HEK293 (cell line): ENCODE results near the gene CEP112.

Source experiments
- CTCF ChIA-PET: fragments of 350-600 bp; formaldehyde crosslinking; extraction: SDS; loops from one replicate; lab custom pipeline; 2021; ENCODE audit warnings: antibody characterized with exemption; lab: Yijun Ruan, JAX
- POLR2A ChIA-PET: fragments of 300-600 bp; formaldehyde crosslinking; extraction: SDS; loops from one replicate; lab custom pipeline; 2020; ENCODE audit warnings: antibody characterized with exemption, inconsistent platforms; lab: Yijun Ruan, JAX
- H3K27ac ChIP-seq: fragments of 200-500 bp; sonication (Bioruptor generic); 2 replicates; pipeline ENCODE4 v1.5.1; 2014; ENCODE audit warnings: low read depth, low read length, control low read depth, inconsistent platforms; ENCODE audit errors: extremely low read depth
- H3K36me3 ChIP-seq, 2 experiments: fragments of 200-500 bp in 1 of 2; sonication (Bioruptor generic) in 1 of 2; 1 replicate in 1 of 2; 2 replicates in 1 of 2; pipeline ENCODE4 v1.5.1; 2014 to 2017; ENCODE audit warnings: inconsistent platforms in 2 of 2, low read length in 2 of 2; ENCODE audit not compliant: control insufficient read depth in 2 of 2, insufficient read depth in 1 of 2
- H3K4me1 ChIP-seq: fragments of 200-500 bp; sonication (Bioruptor generic); 2 replicates; pipeline ENCODE4 v1.5.1; 2014; ENCODE audit warnings: mild to moderate bottlenecking, low read length, inconsistent platforms; ENCODE audit not compliant: control insufficient read depth, insufficient read depth
- H3K4me3 ChIP-seq: 2 replicates; pipeline ENCODE4 v1.5.1; 2011; ENCODE audit warnings: low read depth, mild to moderate bottlenecking, control low read depth, low read length, moderate library complexity
- H3K9me3 ChIP-seq: fragments of 200-500 bp; sonication (Bioruptor generic); 2 replicates; pipeline ENCODE4 v1.5.1; 2014; ENCODE audit warnings: low read depth, low read length, inconsistent platforms; ENCODE audit not compliant: control insufficient read depth, insufficient read depth
- GFI1B ChIP-seq: fragments of 450-650 bp; formaldehyde crosslinking; IDR thresholded peaks from 2 replicates; pipeline ENCODE4 v1.5.1; 2016; ENCODE audit warnings: missing biosample characterization, missing genetic modification characterization
- HOXA7 ChIP-seq: sonication (generic); formaldehyde crosslinking; IDR thresholded peaks from 2 replicates; pipeline ENCODE4 v1.8.1; 2022; ENCODE audit warnings: missing genetic modification reagents, borderline replicate concordance
- SETDB1 ChIP-seq: IDR thresholded peaks from one replicate; pipeline ENCODE4 v1.6.1; 2017; ENCODE audit warnings: mild to moderate bottlenecking, low read length, moderate library complexity, mixed read lengths; ENCODE audit not compliant: insufficient read length
- ZNF16 ChIP-seq: fragments of 450-650 bp; formaldehyde crosslinking; IDR thresholded peaks from 2 replicates; pipeline ENCODE4 v1.5.1; 2016; ENCODE audit warnings: low read depth, missing biosample characterization, missing genetic modification characterization
- ZNF211 ChIP-seq: fragments of 450-650 bp; formaldehyde crosslinking; IDR thresholded peaks from 2 replicates; pipeline ENCODE4 v1.5.1; 2016; ENCODE audit warnings: low read depth, missing biosample characterization, missing genetic modification characterization
- ZNF266 ChIP-seq: fragments of 450-650 bp; formaldehyde crosslinking; IDR thresholded peaks from 2 replicates; pipeline ENCODE4 v1.5.1; 2016; ENCODE audit warnings: missing biosample characterization, missing genetic modification characterization, low read depth
- ZNF341 ChIP-seq: fragments of 450-650 bp; formaldehyde crosslinking; IDR thresholded peaks from 2 replicates; pipeline ENCODE4; 2016; ENCODE audit warnings: low read depth, missing biosample characterization, missing genetic modification characterization
- ZNF391 ChIP-seq: fragments of 450-650 bp; formaldehyde crosslinking; IDR thresholded peaks from 2 replicates; pipeline ENCODE4 v1.5.1; 2016; ENCODE audit warnings: low read depth, missing biosample characterization, missing genetic modification characterization, borderline replicate concordance
- ZNF501 ChIP-seq: fragments of 450-650 bp; formaldehyde crosslinking; IDR thresholded peaks from 2 replicates; pipeline ENCODE4 v1.5.1; 2016; ENCODE audit warnings: missing biosample characterization, missing genetic modification characterization
- ZNF544 ChIP-seq: fragments of 450-650 bp; formaldehyde crosslinking; IDR thresholded peaks from 2 replicates; pipeline ENCODE4 v1.5.0; 2017; ENCODE audit warnings: missing biosample characterization, missing genetic modification characterization
- ZNF560 ChIP-seq: fragments of 450-650 bp; formaldehyde crosslinking; IDR thresholded peaks from 2 replicates; pipeline ENCODE4 v1.5.1; 2017; ENCODE audit warnings: missing biosample characterization, missing genetic modification characterization, borderline replicate concordance
- ZNF626 ChIP-seq: fragments of 450-650 bp; sonication (Bioruptor Pico); formaldehyde crosslinking; IDR thresholded peaks from 2 replicates; pipeline ENCODE4 v1.5.1; 2018; ENCODE audit warnings: missing biosample characterization, missing genetic modification characterization, inconsistent platforms
- ZNF654 ChIP-seq: fragments of 450-650 bp; formaldehyde crosslinking; IDR thresholded peaks from 2 replicates; pipeline ENCODE4 v1.5.1; 2016; ENCODE audit warnings: low read depth, missing biosample characterization, missing genetic modification characterization
- ZNF768 ChIP-seq: fragments of 450-650 bp; formaldehyde crosslinking; IDR thresholded peaks from 2 replicates; pipeline ENCODE4 v1.5.1; 2018; ENCODE audit warnings: missing biosample characterization, mild to moderate bottlenecking, missing genetic modification characterization
- ZNF776 ChIP-seq: fragments of 450-650 bp; formaldehyde crosslinking; IDR thresholded peaks from 2 replicates; pipeline ENCODE4 v1.5.0; 2017; ENCODE audit warnings: missing biosample characterization, missing genetic modification characterization, borderline replicate concordance
- ZNF791 ChIP-seq: fragments of 450-650 bp; formaldehyde crosslinking; IDR thresholded peaks from 2 replicates; pipeline ENCODE4 v1.5.1; 2016; ENCODE audit warnings: missing biosample characterization, missing genetic modification characterization
- ZNF837 ChIP-seq: fragments of 450-650 bp; formaldehyde crosslinking; IDR thresholded peaks from 2 replicates; pipeline ENCODE4 v1.5.1; 2016; ENCODE audit warnings: missing biosample characterization, missing genetic modification characterization
- ZSCAN30 ChIP-seq: fragments of 450-650 bp; IDR thresholded peaks from 2 replicates; pipeline ENCODE4 v1.5.1; 2018; ENCODE audit warnings: missing biosample characterization, mild to moderate bottlenecking, missing genetic modification characterization, moderate library complexity
- TF ChIP-seq, protein P1 (sequence below): fragments of 450-650 bp; formaldehyde crosslinking; IDR thresholded peaks from 2 replicates; pipeline ENCODE4 v1.5.1; 2016; ENCODE audit warnings: missing biosample characterization, missing genetic modification characterization
- TF ChIP-seq, protein P2 (sequence below): fragments of 450-650 bp; formaldehyde crosslinking; IDR thresholded peaks from 2 replicates; pipeline ENCODE4 v1.5.1; 2017; ENCODE audit warnings: missing biosample characterization, missing genetic modification characterization
- TF ChIP-seq, protein P3 (sequence below): fragments of 450-650 bp; formaldehyde crosslinking; IDR thresholded peaks from 2 replicates; pipeline ENCODE4 v1.5.1; 2016; ENCODE audit warnings: missing biosample characterization, missing genetic modification characterization
- TF ChIP-seq, protein P4 (sequence below): fragments of 450-650 bp; formaldehyde crosslinking; IDR thresholded peaks from 2 replicates; pipeline ENCODE4 v1.5.1; 2016; ENCODE audit warnings: missing biosample characterization, missing genetic modification characterization

The CEP112 gene

DNA sequence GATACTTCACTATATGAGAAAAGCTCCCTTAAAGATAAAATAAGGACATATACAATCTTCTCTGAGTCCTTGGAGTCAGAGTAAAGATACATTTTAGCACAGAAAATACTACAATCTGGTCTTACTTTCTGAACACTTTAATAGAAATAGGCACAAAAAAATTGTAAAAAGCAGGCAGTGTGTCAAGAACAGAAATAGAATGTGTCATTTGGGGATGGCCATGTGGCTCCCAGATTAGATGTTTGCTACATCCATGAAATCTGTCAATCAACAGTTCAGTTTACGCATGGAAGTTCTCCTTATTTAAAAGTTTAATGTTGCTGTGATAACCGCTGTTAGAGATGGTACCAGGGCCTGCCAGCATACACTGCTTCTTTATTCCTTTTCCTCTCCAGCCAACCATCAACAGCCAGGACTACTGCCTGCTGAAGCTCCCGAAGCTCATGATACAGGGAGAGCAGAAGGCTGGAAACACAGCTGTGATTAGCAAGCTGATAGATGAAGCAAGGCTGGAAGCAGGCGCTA is 278.5 kb downstream of the CEP112 start:
- ChIA-PET POLR2A (no interaction called here), CTCF (no interaction called here)
- Histone ChIP-seq H3K4me1 (no peaks in the 10 kb centered on the region), H3K9me3 (no peaks in the 10 kb centered on the region), H3K27ac (no peak overlapping the region), H3K4me3 (no peak overlapping the region), H3K36me3 (no peaks in the 10 kb centered on the region)
- TF ChIP-seq, protein P1, sequence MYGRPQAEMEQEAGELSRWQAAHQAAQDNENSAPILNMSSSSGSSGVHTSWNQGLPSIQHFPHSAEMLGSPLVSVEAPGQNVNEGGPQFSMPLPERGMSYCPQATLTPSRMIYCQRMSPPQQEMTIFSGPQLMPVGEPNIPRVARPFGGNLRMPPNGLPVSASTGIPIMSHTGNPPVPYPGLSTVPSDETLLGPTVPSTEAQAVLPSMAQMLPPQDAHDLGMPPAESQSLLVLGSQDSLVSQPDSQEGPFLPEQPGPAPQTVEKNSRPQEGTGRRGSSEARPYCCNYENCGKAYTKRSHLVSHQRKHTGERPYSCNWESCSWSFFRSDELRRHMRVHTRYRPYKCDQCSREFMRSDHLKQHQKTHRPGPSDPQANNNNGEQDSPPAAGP (tag by site-specific recombination): no peak
- TF ChIP-seq ZNF654 (no peak), ZNF544 (tag by site-specific recombination) (no peak), ZNF501 (no peak), ZNF560 (no peak), ZNF768 (tag by site-specific recombination) (no peak), ZNF16 (tag by site-specific recombination) (no peak), ZNF837 (tag by site-specific recombination) (no peak), ZNF391 (tag by site-specific recombination) (no peak), ZNF776 (tag by site-specific recombination) (no peak), ZSCAN30 (no peak), HOXA7 (no peak), ZNF211 (tag by site-specific recombination) (no peak), ZNF266 (tag by site-specific recombination) (no peak), ZNF791 (no peak)
- TF ChIP-seq, protein P2, sequence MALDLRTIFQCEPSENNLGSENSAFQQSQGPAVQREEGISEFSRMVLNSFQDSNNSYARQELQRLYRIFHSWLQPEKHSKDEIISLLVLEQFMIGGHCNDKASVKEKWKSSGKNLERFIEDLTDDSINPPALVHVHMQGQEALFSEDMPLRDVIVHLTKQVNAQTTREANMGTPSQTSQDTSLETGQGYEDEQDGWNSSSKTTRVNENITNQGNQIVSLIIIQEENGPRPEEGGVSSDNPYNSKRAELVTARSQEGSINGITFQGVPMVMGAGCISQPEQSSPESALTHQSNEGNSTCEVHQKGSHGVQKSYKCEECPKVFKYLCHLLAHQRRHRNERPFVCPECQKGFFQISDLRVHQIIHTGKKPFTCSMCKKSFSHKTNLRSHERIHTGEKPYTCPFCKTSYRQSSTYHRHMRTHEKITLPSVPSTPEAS (tag by site-specific recombination): no peak
- TF ChIP-seq, protein P3, sequence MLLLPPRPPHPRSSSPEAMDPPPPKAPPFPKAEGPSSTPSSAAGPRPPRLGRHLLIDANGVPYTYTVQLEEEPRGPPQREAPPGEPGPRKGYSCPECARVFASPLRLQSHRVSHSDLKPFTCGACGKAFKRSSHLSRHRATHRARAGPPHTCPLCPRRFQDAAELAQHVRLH: no peak
- TF ChIP-seq, protein P4, sequence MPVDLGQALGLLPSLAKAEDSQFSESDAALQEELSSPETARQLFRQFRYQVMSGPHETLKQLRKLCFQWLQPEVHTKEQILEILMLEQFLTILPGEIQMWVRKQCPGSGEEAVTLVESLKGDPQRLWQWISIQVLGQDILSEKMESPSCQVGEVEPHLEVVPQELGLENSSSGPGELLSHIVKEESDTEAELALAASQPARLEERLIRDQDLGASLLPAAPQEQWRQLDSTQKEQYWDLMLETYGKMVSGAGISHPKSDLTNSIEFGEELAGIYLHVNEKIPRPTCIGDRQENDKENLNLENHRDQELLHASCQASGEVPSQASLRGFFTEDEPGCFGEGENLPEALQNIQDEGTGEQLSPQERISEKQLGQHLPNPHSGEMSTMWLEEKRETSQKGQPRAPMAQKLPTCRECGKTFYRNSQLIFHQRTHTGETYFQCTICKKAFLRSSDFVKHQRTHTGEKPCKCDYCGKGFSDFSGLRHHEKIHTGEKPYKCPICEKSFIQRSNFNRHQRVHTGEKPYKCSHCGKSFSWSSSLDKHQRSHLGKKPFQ (tag by site-specific recombination): no peak

DNA sequence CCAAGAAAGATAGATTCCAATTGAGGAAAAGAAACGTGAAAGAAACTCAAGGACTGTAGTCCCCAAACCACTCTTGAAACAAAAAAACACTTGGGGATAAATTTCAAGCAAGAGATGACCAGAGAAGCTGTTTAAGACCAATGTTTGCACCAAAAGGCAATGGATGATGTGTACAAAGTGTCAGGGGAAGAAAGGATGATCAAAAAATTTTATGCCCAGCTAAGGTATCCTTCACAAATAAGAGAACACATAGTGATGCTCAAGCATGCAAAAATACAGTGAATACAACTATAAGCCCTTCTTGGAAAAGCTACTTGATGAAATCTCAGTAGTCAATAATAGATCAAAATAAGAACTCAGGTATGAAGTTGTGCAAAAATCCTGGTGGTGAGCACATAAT is 281.1 kb downstream of the CEP112 start:
- ChIA-PET CTCF (no interaction called here), POLR2A (no interaction called here)
- Histone ChIP-seq H3K9me3 (no peaks in the 10 kb centered on the region), H3K27ac (no peak overlapping the region), H3K4me3 (no peak overlapping the region), H3K36me3 (no peaks in the 10 kb centered on the region), H3K4me1 (no peaks in the 10 kb centered on the region)
- TF ChIP-seq SETDB1 (peak; percentile 34), ZNF626 (tag by site-specific recombination) (no peak), ZNF341 (no peak), GFI1B (no peak)
